DND-41 (cell line): Measurements from ENCODE around the gene ACBD4.

Experiments used
- ATAC-seq: fragments of 200-7000 bp; cut with Tn5 transposase; 3 replicates; pipeline ENCODE4 v1.9.1; 2021; ENCODE audit warnings: low read depth; ENCODE audit not compliant: insufficient read depth
- DNase-seq: peaks from one replicate; pipeline ENCODE4 v3.0.0-alpha.2; 2020
- H2AFZ ChIP-seq: 2 replicates; pipeline ENCODE4 v1.6.0; 2012; ENCODE audit warnings: low read depth, low read length
- H3K27ac ChIP-seq: 2 replicates; pipeline ENCODE4 v1.5.1; 2012; ENCODE audit warnings: low read length, inconsistent platforms
- H3K27me3 ChIP-seq: fragments of 200-600 bp; sonication (generic); 2 replicates; pipeline ENCODE4 v1.6.0; 2012; ENCODE audit warnings: low read length, mild to moderate bottlenecking, inconsistent platforms; ENCODE audit not compliant: insufficient read depth, poor library complexity
- H3K36me3 ChIP-seq: 2 replicates; pipeline ENCODE4 v1.5.1; 2012; ENCODE audit warnings: low read length, inconsistent platforms; ENCODE audit not compliant: insufficient read depth
- H3K4me1 ChIP-seq: 2 replicates; pipeline ENCODE4 v1.5.1; 2012; ENCODE audit warnings: mild to moderate bottlenecking, low read length; ENCODE audit not compliant: insufficient read depth
- H3K4me2 ChIP-seq: 2 replicates; pipeline ENCODE4 v1.6.0; 2012; ENCODE audit warnings: mild to moderate bottlenecking, moderate library complexity, low read length, inconsistent platforms; ENCODE audit not compliant: insufficient read depth
- H3K4me3 ChIP-seq, 2 experiments: fragments of 200-600 bp in 1 of 2; shearing (Covaris generic) in 1 of 2; 2 replicates each; pipeline ENCODE4 v1.5.1; 2012 to 2016; ENCODE audit warnings: inconsistent platforms in 2 of 2, low read length in 2 of 2, mild to moderate bottlenecking in 2 of 2, low read depth in 1 of 2, moderate library complexity in 1 of 2
- H3K79me2 ChIP-seq: 2 replicates; pipeline ENCODE4 v1.6.0; 2012; ENCODE audit warnings: low read length, inconsistent platforms; ENCODE audit not compliant: insufficient read depth
- H3K9ac ChIP-seq: 2 replicates; pipeline ENCODE4 v1.6.0; 2012; ENCODE audit warnings: low read depth, mild to moderate bottlenecking, inconsistent platforms, low read length, moderate library complexity
- H3K9me3 ChIP-seq: 2 replicates; pipeline ENCODE4 v1.5.1; 2012; ENCODE audit warnings: low read length, moderate library complexity, mild to moderate bottlenecking, inconsistent platforms; ENCODE audit not compliant: insufficient read depth, severe bottlenecking
- H4K20me1 ChIP-seq: 2 replicates; pipeline ENCODE4 v1.6.0; 2012; ENCODE audit warnings: low read length; ENCODE audit not compliant: insufficient read depth
- CTCF ChIP-seq: IDR thresholded peaks from 2 replicates; pipeline ENCODE4 v1.5.1; 2012; ENCODE audit warnings: borderline replicate concordance, low read length, moderate library complexity, mild to moderate bottlenecking; ENCODE audit not compliant: poor library complexity, severe bottlenecking; ENCODE audit errors: extremely low read depth
- EZH2 ChIP-seq: IDR thresholded peaks from 3 replicates; pipeline ENCODE4 v1.6.1; 2012; ENCODE audit warnings: borderline replicate concordance, low read depth, mild to moderate bottlenecking, moderate library complexity, low read length, inconsistent platforms; ENCODE audit not compliant: severe bottlenecking

ACBD4 gene

GRCh38 chr17:45106096-45106495 lies 29.4 kb upstream of the ACBD4 start:
- no peak overlapping the region for H2AFZ ChIP-seq
- H3K27ac ChIP-seq: no peak overlapping the region
- no peaks in the 10 kb centered on the region for H3K4me1 ChIP-seq
- H3K36me3 ChIP-seq: peaks cover 80% of the 10 kb centered on the region
- no peaks in the 10 kb centered on the region for H3K27me3 ChIP-seq
- no peak for ATAC-seq
- H3K79me2 ChIP-seq: no peaks in the 10 kb centered on the region
- H3K4me3 ChIP-seq: no peak overlapping the region
- H3K4me2 ChIP-seq: no peak overlapping the region
- no peak overlapping the region for H3K9ac ChIP-seq
- H4K20me1 ChIP-seq: peaks cover 20% of the 10 kb centered on the region; the same call in 1 of the 2 replicates
- no peak for DNase-seq
- H3K9me3 ChIP-seq: no peaks in the 10 kb centered on the region
- TF ChIP-seq EZH2 (no peak), CTCF (no peak)

- Histone ChIP-seq H3K27ac (no peak overlapping the region), H3K79me2 (no peaks in the 10 kb centered on the region), H3K4me3 (no peak overlapping the region), H3K36me3 (peaks cover 75% of the 10 kb centered on the region), H3K4me2 (no peak overlapping the region), H3K27me3 (no peaks in the 10 kb centered on the region), H4K20me1 (peaks cover 20% of the 10 kb centered on the region; the same call in 1 of the 2 replicates), H3K9me3 (no peaks in the 10 kb centered on the region), H3K4me1 (no peaks in the 10 kb centered on the region), H2AFZ (no peak overlapping the region), H3K9ac (no peak overlapping the region)
- DNase-seq (no peak), ATAC-seq (no peak)
- no peak for TF ChIP-seq EZH2
- no peak for TF ChIP-seq CTCF
Measured at GRCh38 chr17:45106582-45106981, 28.9 kb upstream of the ACBD4 start.

GRCh38 chr17:45107293-45108010 lies 28.0 kb upstream of the ACBD4 start:
- Histone ChIP-seq H3K4me2 (no peak overlapping the region), H3K27ac (no peak overlapping the region), H3K9ac (no peak overlapping the region), H3K9me3 (no peaks in the 10 kb centered on the region), H4K20me1 (peaks cover 20% of the 10 kb centered on the region; the same call in 1 of the 2 replicates), H3K36me3 (peaks cover 67% of the 10 kb centered on the region), H3K27me3 (no peaks in the 10 kb centered on the region), H2AFZ (no peak overlapping the region), H3K4me3 (no peak overlapping the region), H3K79me2 (no peaks in the 10 kb centered on the region), H3K4me1 (no peaks in the 10 kb centered on the region)
- no peak for TF ChIP-seq CTCF
- TF ChIP-seq EZH2: no peak
- ATAC-seq (no peak), DNase-seq (no peak)
